HG03571 (cell line): ENCODE measurements around the gene GCK.

Experiments used
- ATAC-seq: cut with Tn5 transposase; IDR thresholded peaks from one replicate; pipeline ENCODE4 v1.9.1; 2021; ENCODE audit not compliant: unreplicated experiment

Gene GCK

DNA sequence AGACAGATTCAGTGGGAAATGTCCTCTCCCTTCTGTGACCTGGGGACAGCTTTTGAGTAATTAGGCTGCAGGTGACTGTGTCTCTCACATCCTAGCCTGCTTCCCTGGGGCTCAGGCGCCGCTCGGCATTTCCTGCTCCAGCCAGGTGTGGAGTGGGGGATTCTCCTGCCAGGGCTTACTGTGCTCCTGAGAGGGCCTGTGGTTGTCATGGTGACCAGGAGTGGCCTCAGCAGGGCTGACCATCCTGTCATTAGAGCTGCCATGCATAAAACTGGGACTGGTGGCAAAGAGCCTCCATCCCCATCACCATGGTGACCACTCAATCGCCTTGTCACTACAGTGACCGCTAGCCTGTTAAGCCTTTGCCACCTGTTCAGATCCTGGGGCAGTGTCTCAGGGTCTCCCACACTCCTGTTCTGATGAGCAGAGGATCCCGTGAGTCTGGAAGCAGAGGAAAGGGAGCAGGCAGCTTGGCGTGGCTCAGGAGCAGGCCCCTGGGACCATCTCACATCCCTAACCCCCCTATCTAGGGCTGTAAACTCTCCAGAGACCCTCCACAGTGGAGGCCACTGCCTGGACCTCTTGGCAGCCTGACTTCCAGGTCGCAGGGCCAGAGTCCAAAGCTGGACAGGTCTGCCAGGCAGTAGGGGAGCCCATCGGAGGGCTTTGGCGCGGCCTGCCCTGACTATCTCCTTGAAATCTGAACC lies at the start of gene GCK:
Gene GCK, minus strand, starts transcription at position 154 of the 707 bp plus-strand sequence. CDS start 486 bp downstream, outside the sequence.
- no peak for ATAC-seq

GRCh38 chr7:44238116-44238695 lies 49.0 kb upstream of the GCK start:
- ATAC-seq = no peak

DNA sequence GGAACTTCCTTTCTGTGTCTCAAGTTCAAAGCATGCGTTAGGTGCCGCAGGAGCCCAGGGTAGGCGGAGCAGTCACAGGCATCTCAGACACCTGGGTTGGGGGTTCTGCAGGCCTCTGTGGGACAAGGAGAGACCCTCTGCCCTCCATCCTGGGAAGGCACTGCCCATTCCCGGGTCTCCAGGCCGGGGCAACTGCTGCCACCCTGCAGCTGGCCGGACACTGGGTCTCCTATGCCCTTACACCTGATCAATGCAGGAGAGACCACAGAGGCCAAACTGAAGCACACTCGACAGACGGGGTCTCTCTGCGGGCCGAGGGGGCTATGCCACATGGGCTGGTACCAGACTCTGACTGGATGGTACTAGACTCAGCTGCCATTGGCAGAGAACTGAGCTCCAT lies 48.5 kb upstream of the GCK start:
- ATAC-seq = no peak

GRCh38 chr7:44236333-44236728 lies 47.1 kb upstream of the GCK start:
- ATAC-seq = no peak

- ATAC-seq = no peak
Observed at GRCh38 chr7:44235582-44236332, 46.5 kb upstream of the GCK start.

DNA sequence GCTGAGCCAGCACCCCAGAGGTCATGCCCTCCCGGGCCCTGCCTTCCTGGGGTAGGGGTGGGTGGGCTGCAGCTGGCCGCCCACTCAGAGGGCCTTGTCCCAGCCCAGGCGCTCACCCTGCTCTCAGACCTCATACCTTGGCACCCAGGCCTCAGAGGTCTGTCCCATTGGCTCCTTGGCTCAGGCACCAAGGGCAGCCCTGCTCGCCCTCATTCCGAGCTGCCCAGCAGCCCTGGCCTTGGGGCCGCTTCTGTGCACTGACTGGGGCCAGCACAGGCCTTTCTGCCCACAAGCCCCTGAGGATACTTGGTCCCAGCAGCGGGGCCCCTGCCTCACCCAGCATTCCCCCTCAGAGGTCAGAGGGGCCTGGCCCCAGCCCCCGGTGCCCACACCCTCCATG lies 45.8 kb upstream of the GCK start:
- no peak for ATAC-seq

DNA sequence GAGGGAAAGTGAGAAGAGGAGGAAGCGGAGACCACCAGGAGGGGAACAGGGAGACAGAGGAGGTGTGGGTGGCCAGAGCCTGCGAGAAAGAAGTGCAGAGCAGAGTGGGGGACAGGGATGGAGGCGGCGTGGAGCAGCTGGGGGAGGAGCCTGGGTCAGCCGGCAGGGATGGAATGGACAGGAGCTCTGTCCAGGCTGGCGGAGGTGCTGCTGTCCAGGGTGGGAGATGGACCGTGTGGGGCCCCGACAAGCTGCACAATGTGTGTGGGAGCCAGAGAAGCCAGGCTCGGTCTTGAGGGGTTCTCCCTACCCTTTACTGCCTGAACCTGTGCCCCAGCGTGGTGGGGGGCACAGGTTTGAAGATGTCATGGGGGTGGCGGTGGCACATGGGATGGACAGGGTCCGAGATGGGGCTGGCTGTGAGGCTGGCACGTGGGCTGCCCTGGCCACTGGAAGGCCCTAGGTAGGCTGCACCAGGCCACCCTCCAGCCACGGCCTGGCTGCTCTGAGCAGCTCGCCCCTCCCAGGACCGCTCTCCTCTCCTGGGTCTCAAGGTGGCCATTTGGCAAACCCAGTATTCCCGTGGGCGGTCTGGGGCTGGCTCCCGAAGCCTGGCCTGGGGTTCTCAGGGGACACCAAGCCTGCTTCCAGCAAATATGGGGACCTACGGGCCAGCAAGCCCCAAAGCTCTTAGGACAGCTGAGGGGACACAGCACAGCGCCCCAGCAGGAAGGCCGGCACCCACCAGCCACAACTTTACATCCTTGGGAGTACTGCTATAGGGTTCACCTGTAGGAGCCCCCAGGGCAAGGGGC lies 43.9 kb upstream of the GCK start:
- ATAC-seq = no peak

DNA sequence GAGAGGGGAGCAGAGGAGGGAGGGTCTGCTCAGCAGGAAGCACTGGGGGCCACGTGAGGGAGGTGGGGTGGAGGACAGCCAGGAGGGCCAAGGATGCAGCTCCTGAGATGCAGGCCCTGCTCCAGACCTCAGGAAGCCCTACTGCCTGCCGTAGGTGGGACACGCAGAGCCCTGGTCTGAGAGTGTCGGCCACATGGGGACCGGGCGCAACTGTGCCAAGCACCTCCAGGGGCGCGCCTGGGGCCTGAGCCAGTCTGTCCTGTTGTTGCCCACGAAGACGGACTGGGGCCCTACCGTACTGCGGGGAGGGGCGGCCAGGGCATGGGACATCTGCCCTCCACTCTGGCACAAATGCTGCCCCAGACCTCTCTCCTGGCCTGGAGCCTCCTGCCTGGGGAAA lies 43.2 kb upstream of the GCK start:
- ATAC-seq = no peak

DNA sequence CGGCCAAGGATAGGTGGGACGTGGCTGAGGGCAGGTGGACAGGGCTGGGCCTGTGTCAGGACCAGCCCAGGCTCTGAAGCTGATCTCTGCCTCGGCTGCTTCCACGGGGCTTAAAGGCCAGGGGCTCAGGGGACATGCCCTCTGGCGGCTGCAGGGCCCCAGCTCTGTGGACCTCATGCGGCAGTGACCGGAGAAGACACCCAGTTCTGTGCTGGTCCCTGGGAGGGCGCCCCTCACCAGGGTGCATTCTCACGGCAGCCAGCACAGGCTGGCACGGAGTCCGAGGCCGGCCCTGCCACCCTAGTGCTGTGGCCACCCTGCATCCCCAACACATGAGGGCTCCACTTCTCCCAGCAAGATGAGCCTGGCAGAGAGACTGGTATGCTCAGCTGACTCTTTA lies 41.8 kb upstream of the GCK start:
- no peak for ATAC-seq

DNA sequence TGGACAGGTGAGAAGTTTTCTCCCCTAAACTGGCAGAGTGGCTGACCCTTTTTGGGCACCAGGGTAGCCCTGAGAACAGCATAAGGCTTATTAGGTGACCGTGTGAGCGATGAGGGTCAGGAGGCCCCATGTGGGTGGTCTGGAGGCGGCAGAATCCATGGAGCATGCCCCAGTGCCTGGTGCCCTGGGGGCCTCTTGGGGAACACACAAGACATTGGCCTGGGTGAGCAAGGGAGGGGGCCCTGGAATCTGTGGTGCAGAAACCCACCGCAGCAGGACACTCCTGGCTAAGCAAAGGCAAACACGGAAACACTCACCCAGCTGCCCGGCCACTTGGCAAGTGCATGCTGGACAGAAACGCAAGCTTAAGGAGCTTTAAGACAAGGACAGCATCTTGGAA lies 41.0 kb upstream of the GCK start:
- ATAC-seq = no peak

DNA sequence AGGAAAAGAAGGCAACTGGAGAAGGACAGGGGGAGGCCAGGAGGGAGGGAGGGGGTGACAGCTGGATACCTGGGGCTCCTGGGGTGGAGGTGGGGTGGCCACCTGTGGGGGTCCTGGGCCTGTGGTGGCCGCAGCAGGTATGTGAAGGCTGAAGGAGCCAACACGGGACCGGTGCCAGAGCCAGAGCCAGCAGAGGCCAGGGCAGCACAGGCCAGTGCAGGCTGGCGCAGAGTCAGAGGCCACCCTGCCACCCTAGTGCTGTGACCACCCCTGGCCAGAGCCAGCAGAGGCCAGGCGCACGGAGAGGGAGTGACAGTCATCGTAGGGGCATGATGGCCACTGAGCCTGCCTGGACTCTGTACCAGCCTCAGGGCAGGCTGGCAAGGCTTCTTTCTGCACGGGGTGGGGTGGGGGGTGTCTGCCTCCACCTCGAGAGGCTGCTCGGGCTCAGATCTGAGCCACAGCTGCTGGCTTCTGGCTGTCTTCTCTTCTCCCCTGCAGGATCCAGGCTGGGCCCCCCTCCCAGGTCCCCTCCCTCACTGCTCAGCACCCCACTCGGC lies 40.4 kb upstream of the GCK start:
- no peak for ATAC-seq

DNA sequence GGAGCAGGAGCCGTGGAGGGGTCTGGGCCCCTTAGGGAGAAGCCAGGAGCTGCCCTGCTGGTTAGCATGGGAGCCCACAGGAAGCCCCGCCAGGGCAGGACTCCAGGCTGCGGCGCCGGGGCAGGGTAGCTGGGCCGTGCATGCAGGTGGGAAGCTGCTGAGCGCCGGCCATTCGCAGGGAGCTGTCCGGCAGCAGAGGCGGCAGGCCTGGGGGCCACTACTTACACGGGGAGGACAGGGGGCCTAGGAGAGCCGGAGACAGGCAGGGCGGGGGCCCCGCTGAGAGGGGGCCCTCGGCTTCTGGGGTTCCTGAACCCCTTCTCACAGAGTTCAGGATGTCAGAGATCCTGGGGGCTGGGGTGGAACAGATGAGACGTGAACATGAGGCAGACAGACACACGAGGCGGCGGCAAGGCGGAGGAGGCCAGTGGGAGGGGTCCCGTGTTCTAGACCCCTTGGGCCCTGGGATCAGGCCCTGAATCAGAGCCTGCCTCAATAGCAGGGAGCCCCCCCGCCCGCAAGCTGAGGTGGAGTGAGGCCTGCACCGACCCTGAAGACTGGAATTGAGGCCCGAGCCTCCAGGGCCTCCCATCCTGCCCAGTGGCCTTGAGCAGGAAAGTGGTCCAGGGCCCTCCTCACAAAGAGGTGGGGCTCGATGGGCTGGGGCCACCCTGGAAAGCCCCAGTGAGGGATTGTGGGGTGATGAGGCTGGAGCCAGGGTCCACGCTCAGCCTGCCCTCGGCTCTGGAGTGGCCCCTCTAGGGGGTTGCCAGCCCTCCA lies 39.5 kb upstream of the GCK start:
- no peak for ATAC-seq

DNA sequence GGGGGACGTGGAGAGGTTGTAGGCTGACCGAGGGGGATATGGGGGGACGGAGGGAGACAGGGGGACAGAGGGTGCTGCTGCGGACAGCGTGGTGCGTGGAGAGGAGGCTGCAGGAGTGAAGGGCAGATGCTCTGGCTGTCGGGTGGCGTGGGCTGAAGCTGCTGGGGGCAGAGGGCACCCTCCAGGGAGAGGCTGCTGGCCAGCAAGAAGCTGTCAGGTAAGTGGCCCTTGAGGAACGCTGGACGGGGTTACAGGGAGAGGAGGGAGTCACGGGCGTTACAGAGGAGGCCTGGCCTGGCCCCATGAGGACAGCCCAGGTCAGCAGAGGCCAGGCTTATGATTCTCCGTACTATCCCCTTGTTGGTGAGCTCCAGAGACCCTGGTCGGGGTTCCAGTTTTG lies 38.7 kb upstream of the GCK start:
- no peak for ATAC-seq

DNA sequence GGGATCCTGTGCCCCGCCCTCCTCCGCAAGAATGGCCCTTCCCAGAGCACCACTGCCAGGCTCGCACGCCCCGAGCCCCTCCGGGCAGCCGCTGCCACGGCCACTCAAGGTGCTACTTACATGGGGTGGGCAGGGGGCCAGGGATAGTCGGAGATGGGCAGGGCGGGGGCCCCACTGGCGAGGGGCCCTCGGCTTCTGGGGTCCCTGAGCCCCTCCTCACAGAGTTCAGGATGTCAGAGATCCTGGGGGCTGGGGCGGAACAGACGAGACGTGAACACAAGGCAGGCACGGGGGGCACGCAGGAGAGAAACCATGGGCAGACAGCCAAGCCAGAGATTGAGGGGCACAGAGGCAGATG lies 37.1 kb upstream of the GCK start:
- ATAC-seq = no peak

GRCh38 chr7:44225566-44226395 lies 36.5 kb upstream of the GCK start:
- ATAC-seq = no peak

DNA sequence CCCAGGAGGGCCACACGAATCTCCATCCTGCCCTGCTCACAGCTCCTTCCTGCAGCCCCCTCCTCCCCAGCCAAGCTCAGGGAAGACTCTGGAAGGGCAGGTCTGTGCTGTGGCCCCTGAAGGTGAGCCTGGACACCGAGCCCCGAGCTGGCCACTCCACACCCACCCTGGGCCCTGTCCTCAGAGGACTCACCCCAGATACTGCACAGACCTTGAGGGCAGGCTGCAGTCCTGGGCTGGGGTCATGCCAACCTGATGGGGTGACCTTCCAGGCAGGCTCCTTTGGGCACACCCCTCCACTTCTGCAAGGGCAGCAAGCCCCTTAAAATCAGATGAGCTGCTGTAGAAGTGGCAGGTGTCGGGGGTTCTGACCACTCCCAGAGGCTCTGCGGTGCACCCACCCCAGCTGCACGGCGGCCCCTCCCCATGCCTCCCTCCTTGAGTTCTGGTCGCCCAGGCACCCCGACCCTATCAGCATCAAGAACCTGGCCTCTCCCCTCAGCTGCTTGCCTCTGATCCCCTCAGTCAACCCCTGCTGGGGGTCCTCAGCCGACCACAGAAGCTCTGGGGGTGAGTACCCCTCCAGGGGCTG lies 35.8 kb upstream of the GCK start:
- no peak for ATAC-seq

GRCh38 chr7:44224080-44224973 lies 35.1 kb upstream of the GCK start:
- no peak for ATAC-seq

- no peak for ATAC-seq
Observed at GRCh38 chr7:44223362-44224079, 34.3 kb upstream of the GCK start.
